ENCODE results near the gene PCK1. TPM values are rescaled to one million over a fixed set of nuclear protein-coding genes. Genes with fewer than 3 reads are reported as not detected.

The PCK1 gene
- total and polyA plus RNA-seq, 9 donors, result 0.05 to 1.5 (median 0.16) TPM; not detected in 1

DNA sequence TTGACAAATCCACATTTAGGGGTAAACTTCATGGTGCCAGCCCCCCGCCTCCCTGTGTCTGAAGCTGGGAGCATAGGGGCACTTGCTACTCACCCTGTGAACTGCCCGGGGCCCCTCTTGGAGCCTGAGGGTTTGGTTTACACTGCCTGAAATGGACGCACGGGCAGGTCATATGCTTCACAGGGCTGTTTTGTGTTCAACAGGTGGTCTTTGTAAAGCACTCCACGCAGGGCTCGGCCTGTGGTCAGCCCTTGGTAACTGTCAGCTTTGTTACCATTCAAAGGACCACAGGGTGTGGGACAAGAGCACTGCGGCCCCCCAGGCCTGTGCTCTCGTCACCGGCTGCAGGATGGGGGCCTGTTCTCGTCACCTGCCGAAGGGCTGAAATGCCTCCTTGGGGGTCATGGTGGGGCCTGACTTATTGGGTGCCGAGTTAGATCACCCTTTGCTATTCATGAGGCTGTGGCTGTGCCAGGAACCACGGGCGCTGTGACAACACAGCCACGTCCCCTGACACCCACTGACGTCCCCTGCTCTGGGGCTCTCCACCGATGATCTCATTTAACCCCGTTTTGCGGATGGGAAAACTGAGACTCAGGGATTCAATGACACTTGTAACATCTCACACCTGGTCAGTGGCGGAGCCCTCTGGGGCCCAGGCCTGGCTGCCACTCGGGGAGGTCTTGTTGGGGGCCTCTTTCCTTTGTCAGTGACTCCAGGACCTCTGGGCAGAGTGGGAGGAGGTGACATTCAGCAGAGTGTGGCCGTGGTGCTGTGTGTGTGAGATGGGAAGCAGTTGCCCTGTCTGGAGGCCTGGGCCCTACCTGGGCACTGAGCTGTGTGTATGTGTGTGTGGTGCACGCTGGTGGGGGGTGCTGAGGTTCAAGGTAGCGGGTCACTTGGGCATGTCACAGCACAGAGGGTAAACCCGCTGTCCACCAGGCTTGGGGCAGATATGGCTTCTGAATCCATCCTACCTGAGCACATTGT, 34.4 kb downstream of the PCK1 start:
- 81% methylated on average over 23 of the region's 25 CpGs for WGBS (ENCODE audit: insufficient coverage)
- peak; percentile 16 for DNase-seq
- peaks cover 10% of the 10 kb centered on the region for H3K4me1 ChIP-seq (ENCODE audit: control insufficient read depth, insufficient read depth, low read length)
- H3K4me3 ChIP-seq (ENCODE audit: low read length), result no peak overlapping the region
- no peaks in the 10 kb centered on the region for H3K27me3 ChIP-seq (ENCODE audit: control insufficient read depth, insufficient read depth, low read length)
- H3K27ac ChIP-seq (ENCODE audit: low read length), result no peak overlapping the region
- no peaks in the 10 kb centered on the region for H3K9me3 ChIP-seq (replicated peaks; ENCODE audit: control insufficient read depth, low read depth, low read length)
- no peaks in the 10 kb centered on the region for H3K36me3 ChIP-seq (ENCODE audit: control insufficient read depth, insufficient read depth, low read length)

DNA sequence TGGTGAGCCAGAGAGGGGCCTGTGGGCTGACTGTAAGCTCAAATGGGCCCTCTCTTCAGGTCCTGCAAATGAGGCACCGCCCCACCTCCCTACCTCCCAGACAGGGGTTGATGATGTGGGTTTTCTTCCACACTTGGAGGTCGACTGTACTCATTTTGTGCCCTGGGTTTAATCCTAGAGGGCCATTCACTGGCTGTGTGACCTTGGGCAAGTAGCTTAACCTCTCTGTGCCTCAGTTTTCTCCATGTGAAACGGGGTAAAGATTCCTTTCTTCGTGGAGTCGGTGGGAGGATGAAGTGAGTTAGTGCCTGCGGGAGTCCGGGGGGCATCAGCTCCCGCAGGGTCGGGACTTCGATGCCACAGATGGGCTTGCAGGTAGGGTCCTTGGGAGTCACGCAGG, 35.4 kb downstream of the PCK1 start:
- no peak for DNase-seq
- Histone ChIP-seq H3K4me3 (ENCODE audit: low read length) (no peak overlapping the region), H3K4me1 (ENCODE audit: control insufficient read depth, insufficient read depth, low read length) (peaks cover 10% of the 10 kb centered on the region), H3K27ac (ENCODE audit: low read length) (no peak overlapping the region), H3K36me3 (ENCODE audit: control insufficient read depth, insufficient read depth, low read length) (no peaks in the 10 kb centered on the region), H3K9me3 (replicated peaks; ENCODE audit: control insufficient read depth, low read depth, low read length) (no peaks in the 10 kb centered on the region), H3K27me3 (ENCODE audit: control insufficient read depth, insufficient read depth, low read length) (no peaks in the 10 kb centered on the region)
- 83% methylated on average over 8 of the region's 11 CpGs for WGBS (ENCODE audit: insufficient coverage)

DNA sequence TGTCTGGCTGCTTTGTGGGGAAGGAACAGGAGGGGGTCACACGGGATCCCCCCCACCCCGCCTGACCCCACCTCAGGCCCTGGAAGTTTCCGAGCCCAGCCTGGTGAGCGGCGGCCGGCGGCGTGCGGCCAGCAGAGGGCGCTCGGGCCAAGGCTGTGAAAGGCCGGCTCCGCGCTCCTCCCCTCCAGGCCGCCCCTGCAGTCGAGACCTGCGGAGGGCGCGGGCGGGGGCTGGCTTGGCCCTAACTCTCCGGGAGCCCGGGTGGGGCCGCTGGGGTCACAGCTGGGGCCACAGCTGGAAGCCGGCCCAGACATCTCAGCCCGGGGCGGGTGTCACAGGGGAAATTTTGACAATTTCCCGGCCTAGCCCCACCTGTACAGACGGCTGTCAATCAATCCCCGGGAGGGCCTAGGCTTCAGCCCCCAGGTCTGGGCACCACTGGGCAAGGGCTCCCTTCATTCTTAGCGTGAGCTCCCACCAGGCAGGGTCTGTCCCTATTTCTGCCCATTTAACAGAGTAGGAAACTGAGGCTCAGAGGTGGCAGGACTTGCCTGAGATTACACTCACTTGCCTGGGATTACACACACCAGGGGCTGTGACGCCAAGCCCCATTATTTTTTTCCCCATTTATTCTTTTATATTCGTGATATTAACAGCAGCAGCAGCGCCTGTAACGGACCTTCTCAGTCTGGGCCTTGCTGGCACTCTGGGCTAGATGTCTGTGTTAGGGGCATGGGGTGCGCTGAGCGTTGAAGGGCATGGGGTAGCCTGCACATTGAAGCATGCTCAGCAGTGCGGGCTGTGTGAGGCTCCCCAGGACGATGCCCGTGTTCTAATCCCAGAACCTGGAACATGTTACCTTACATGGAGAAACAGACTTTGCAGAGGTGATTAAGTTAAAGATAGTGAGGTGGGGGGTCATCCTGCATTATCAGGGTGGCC, 36.4 kb downstream of the PCK1 start:
- Histone ChIP-seq H3K4me1 (ENCODE audit: control insufficient read depth, insufficient read depth, low read length) (peaks cover 10% of the 10 kb centered on the region), H3K4me3 (ENCODE audit: low read length) (no peak overlapping the region), H3K27me3 (ENCODE audit: control insufficient read depth, insufficient read depth, low read length) (no peaks in the 10 kb centered on the region), H3K27ac (ENCODE audit: low read length) (no peak overlapping the region), H3K9me3 (replicated peaks; ENCODE audit: control insufficient read depth, low read depth, low read length) (no peaks in the 10 kb centered on the region), H3K36me3 (ENCODE audit: control insufficient read depth, insufficient read depth, low read length) (no peaks in the 10 kb centered on the region)
- 16% methylated on average over 35 of the region's 39 CpGs for WGBS (ENCODE audit: insufficient coverage)
- DNase-seq, result peak; percentile 67

GRCh38 chr20:57598060-57598459, 37.1 kb downstream of the PCK1 start:
- Histone ChIP-seq H3K4me3 (ENCODE audit: low read length) (no peak overlapping the region), H3K4me1 (ENCODE audit: control insufficient read depth, insufficient read depth, low read length) (peaks cover 10% of the 10 kb centered on the region), H3K27me3 (ENCODE audit: control insufficient read depth, insufficient read depth, low read length) (no peaks in the 10 kb centered on the region), H3K9me3 (replicated peaks; ENCODE audit: control insufficient read depth, low read depth, low read length) (no peaks in the 10 kb centered on the region), H3K36me3 (ENCODE audit: control insufficient read depth, insufficient read depth, low read length) (no peaks in the 10 kb centered on the region), H3K27ac (ENCODE audit: low read length) (no peak overlapping the region)
- 41% methylated on average over 5 of the region's 10 CpGs for WGBS (ENCODE audit: insufficient coverage)
- no peak for DNase-seq

GRCh38 chr20:57598491-57598890, 37.6 kb downstream of the PCK1 start:
- no peak for DNase-seq
- 55% methylated on average over 4 of the region's 5 CpGs for WGBS (ENCODE audit: insufficient coverage)
- Histone ChIP-seq H3K4me1 (ENCODE audit: control insufficient read depth, insufficient read depth, low read length) (peaks cover 10% of the 10 kb centered on the region), H3K27ac (ENCODE audit: low read length) (no peak overlapping the region), H3K4me3 (ENCODE audit: low read length) (no peak overlapping the region), H3K9me3 (replicated peaks; ENCODE audit: control insufficient read depth, low read depth, low read length) (no peaks in the 10 kb centered on the region), H3K27me3 (ENCODE audit: control insufficient read depth, insufficient read depth, low read length) (no peaks in the 10 kb centered on the region), H3K36me3 (ENCODE audit: control insufficient read depth, insufficient read depth, low read length) (no peaks in the 10 kb centered on the region)

DNA sequence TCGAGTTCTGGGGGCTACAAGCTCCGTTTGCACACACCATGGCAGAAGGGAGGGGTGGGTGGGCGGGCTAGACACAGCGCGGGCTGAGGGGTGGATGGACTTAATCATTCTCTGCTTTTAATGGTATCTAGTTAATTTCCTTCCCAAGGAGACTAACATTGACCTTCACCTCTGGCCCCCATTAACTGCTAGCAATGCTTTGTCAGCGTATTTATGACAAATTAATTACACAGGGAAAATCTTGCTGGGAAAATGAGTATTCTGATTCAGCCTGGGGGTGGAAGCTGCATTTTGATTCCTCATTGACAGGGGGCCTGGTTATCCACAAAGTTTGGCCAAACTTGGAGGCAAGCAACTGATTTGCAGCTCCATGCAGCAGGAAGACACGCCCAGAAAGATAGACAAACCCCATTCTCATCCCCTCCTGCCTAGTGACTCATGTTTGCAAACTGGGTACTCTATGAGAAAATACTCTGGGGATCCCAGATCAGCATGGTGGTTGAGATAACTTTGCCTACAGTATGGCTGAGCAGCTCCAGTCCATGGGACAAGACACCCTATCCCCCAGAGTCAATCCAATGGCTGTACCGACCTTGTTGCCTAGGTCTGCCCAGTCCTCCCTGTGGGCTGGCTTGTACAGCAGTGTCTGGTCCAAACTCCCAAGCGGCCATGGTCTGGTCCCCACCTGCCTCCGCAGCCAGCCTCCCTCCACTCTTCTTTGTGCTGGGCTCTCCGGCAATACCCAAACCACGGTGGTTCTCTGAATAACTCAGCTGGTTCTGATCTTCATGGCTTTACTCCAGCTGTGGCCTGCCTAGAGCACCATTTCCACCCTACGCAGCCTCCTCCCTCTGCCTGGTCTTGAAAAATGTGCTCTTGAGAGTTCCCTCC, 39.7 kb downstream of the PCK1 start:
- Histone ChIP-seq H3K4me3 (ENCODE audit: low read length) (no peak overlapping the region), H3K4me1 (ENCODE audit: control insufficient read depth, insufficient read depth, low read length) (peaks cover 7% of the 10 kb centered on the region), H3K36me3 (ENCODE audit: control insufficient read depth, insufficient read depth, low read length) (no peaks in the 10 kb centered on the region), H3K27me3 (ENCODE audit: control insufficient read depth, insufficient read depth, low read length) (no peaks in the 10 kb centered on the region), H3K27ac (ENCODE audit: low read length) (no peak overlapping the region), H3K9me3 (replicated peaks; ENCODE audit: control insufficient read depth, low read depth, low read length) (no peaks in the 10 kb centered on the region)
- DNase-seq, result no peak
- WGBS (ENCODE audit: insufficient coverage), result 79% methylated on average over 7 of the region's 13 CpGs

DNA sequence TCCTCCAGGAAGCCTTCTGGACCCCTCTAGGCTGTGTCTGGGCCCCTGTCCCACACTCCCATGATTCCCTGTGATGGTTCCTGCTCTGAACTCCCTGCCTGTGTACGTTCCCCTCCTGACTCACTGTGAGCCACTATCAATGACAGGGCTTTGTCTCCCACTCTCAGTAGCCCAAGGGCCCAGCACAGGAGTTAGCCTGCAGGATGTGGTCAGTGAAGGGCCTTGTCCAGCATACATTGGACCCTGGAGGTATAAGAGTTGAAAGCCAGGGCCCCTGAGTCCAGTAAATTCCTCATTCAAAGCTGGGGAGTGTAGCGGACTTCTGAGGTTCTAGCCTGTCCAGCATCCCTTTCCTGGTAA, 40.3 kb downstream of the PCK1 start:
- peaks cover 7% of the 10 kb centered on the region for H3K4me1 ChIP-seq (ENCODE audit: control insufficient read depth, insufficient read depth, low read length)
- H3K27me3 ChIP-seq (ENCODE audit: control insufficient read depth, insufficient read depth, low read length), result no peaks in the 10 kb centered on the region
- no peak for DNase-seq
- H3K27ac ChIP-seq (ENCODE audit: low read length), result no peak overlapping the region
- H3K36me3 ChIP-seq (ENCODE audit: control insufficient read depth, insufficient read depth, low read length), result no peaks in the 10 kb centered on the region
- no peak overlapping the region for H3K4me3 ChIP-seq (ENCODE audit: low read length)
- no CpG with 5 or more reads among the region's 2 CpGs for WGBS (ENCODE audit: insufficient coverage)
- no peaks in the 10 kb centered on the region for H3K9me3 ChIP-seq (replicated peaks; ENCODE audit: control insufficient read depth, low read depth, low read length)

- no peaks in the 10 kb centered on the region for H3K9me3 ChIP-seq (replicated peaks; ENCODE audit: control insufficient read depth, low read depth, low read length)
- DNase-seq, result no peak
- H3K27ac ChIP-seq (ENCODE audit: low read length), result no peak overlapping the region
- H3K27me3 ChIP-seq (ENCODE audit: control insufficient read depth, insufficient read depth, low read length), result no peaks in the 10 kb centered on the region
- no peak overlapping the region for H3K4me3 ChIP-seq (ENCODE audit: low read length)
- no peaks in the 10 kb centered on the region for H3K36me3 ChIP-seq (ENCODE audit: control insufficient read depth, insufficient read depth, low read length)
- 73% methylated on average over 5 of the region's 5 CpGs for WGBS (ENCODE audit: insufficient coverage)
- peaks cover 5% of the 10 kb centered on the region for H3K4me1 ChIP-seq (ENCODE audit: control insufficient read depth, insufficient read depth, low read length)
These were observed 40.8 kb downstream of the PCK1 start for GRCh38 chr20:57601737-57602136.

DNA sequence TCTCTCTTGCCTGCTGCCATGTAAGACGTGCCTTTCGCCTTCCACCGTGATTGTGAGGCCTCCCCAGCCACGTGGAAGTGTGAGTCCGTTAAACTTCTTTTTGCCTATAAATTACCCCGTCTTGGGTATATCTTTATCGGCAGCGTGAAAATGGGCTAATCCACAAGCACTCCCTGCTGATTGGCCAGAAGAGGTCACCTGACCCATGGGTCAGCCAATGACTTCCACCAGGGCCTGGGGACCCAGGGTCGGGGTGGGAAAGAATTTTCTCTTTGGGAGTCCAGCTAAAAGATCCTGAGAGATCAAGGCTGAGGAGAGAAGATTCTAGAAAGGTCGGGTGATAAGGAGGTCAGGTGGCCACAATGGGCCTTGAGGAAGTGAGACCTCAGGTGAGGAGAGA, 42.2 kb downstream of the PCK1 start:
- H3K4me3 ChIP-seq (ENCODE audit: low read length), result no peak overlapping the region
- no peaks in the 10 kb centered on the region for H3K27me3 ChIP-seq (ENCODE audit: control insufficient read depth, insufficient read depth, low read length)
- DNase-seq, result no peak
- no peaks in the 10 kb centered on the region for H3K4me1 ChIP-seq (ENCODE audit: control insufficient read depth, insufficient read depth, low read length)
- no peaks in the 10 kb centered on the region for H3K9me3 ChIP-seq (replicated peaks; ENCODE audit: control insufficient read depth, low read depth, low read length)
- no peaks in the 10 kb centered on the region for H3K36me3 ChIP-seq (ENCODE audit: control insufficient read depth, insufficient read depth, low read length)
- WGBS (ENCODE audit: insufficient coverage), result 83% methylated on average over 10 of the region's 10 CpGs
- H3K27ac ChIP-seq (ENCODE audit: low read length), result no peak overlapping the region

Data from muscle of leg (tissue), 11 donors.